ENCODE data around the gene GRIPAP1. TPM values are rescaled to one million over a fixed set of nuclear protein-coding genes. Genes with fewer than 3 reads are reported as not detected.

GRIPAP1 gene
- total RNA-seq, 2 donors from 2014 or later = 26.9 to 62.4 TPM

- Histone ChIP-seq H3K27ac (no peak overlapping the region), H3K36me3 (no peaks in the 10 kb centered on the region)
- peak; percentile 19 for DNase-seq (ENCODE audit: low spot score)
Measured at GRCh38 chrX:48945517-48946348, 56.3 kb downstream of the GRIPAP1 start.

GRCh38 chrX:48942895-48943294 is 59.2 kb downstream of the GRIPAP1 start:
- Histone ChIP-seq H3K36me3 (no peaks in the 10 kb centered on the region), H3K4me3 (no peak overlapping the region), H3K4me1 (replicated peaks) (no peaks in the 10 kb centered on the region), H3K27me3 (replicated peaks; ENCODE audit: insufficient read depth) (no peaks in the 10 kb centered on the region), H3K27ac (no peak overlapping the region), H3K9me3 (no peaks in the 10 kb centered on the region)
- TF ChIP-seq POLR2AphosphoS5 (IDR thresholded peaks at IDR 0.05) (no peak), CTCF (IDR thresholded peaks at IDR 0.05) (no peak), POLR2A (IDR thresholded peaks at IDR 0.05) (no peak)
- WGBS = 92% methylated on average over 2 of the region's 2 CpGs
- DNase-seq (ENCODE audit: low spot score) = no peak
- intact Hi-C loops (cut with DNase I) = no loop called here

More at GRCh38 chrX:48945517-48946348, 56.3 kb downstream of the GRIPAP1 start:
- no peaks in the 10 kb centered on the region for H3K4me1 ChIP-seq (replicated peaks)
- TF ChIP-seq CTCF (IDR thresholded peaks at IDR 0.05) = peak in 3 of 4 experiments; percentile 35 to 44 (median 44)
- no peak for TF ChIP-seq POLR2AphosphoS5 (IDR thresholded peaks at IDR 0.05)
- WGBS = 53% methylated on average over 8 of the region's 8 CpGs
- H3K9me3 ChIP-seq = no peaks in the 10 kb centered on the region
- intact Hi-C loops (cut with DNase I) = no loop called here
- no peaks in the 10 kb centered on the region for H3K27me3 ChIP-seq (replicated peaks; ENCODE audit: insufficient read depth)
- no peak overlapping the region for H3K4me3 ChIP-seq

- Histone ChIP-seq H3K36me3 (no peaks in the 10 kb centered on the region), H3K4me3 (no peak overlapping the region), H3K27me3 (replicated peaks; ENCODE audit: insufficient read depth) (no peaks in the 10 kb centered on the region), H3K4me1 (replicated peaks) (no peaks in the 10 kb centered on the region), H3K27ac (no peak overlapping the region), H3K9me3 (no peaks in the 10 kb centered on the region)
- TF ChIP-seq CTCF (IDR thresholded peaks at IDR 0.05) (no peak), POLR2A (IDR thresholded peaks at IDR 0.05) (no peak), POLR2AphosphoS5 (IDR thresholded peaks at IDR 0.05) (no peak)
- WGBS = 100% methylated on average over 2 of the region's 2 CpGs
- intact Hi-C loops (cut with DNase I) = no loop called here
- no peak for DNase-seq (ENCODE audit: low spot score)
Measured at GRCh38 chrX:48940404-48940955, 61.6 kb downstream of the GRIPAP1 start.

GRCh38 chrX:48939524-48940228 is 62.4 kb downstream of the GRIPAP1 start:
- Histone ChIP-seq H3K4me1 (replicated peaks) (no peaks in the 10 kb centered on the region), H3K4me3 (no peak overlapping the region), H3K27me3 (replicated peaks; ENCODE audit: insufficient read depth) (no peaks in the 10 kb centered on the region), H3K9me3 (no peaks in the 10 kb centered on the region), H3K36me3 (no peaks in the 10 kb centered on the region), H3K27ac (no peak overlapping the region)
- intact Hi-C loops (cut with DNase I) = no loop called here
- TF ChIP-seq POLR2AphosphoS5 (IDR thresholded peaks at IDR 0.05) (no peak), CTCF (IDR thresholded peaks at IDR 0.05) (no peak), POLR2A (IDR thresholded peaks at IDR 0.05) (no peak)
- 73% methylated on average over 3 of the region's 3 CpGs for WGBS
- DNase-seq (ENCODE audit: low spot score) = no peak

Measured in prostate gland (tissue), 2 donors.